ENCODE measurements around the gene TF.

Gene TF

DNA sequence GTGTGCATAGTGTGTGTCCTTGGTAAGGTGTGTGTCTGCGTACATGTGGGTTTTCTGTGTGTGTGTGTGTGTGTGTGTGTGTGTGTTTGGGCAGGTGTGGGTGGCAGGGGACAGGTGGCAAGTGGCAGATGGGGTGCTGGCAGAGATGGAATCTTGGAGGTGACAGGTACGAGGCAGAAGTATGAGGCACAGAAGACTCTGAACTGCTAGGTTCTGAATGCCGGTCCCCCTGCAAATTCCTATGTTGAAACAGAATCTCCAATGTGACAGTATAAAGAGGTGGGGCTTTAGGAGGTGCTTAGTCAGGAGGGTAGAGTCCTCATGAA lies 89.2 kb downstream of the TF start:
- H3K27me3 ChIP-seq (ENCODE audit: insufficient read depth, poor library complexity, severe bottlenecking), result no peaks in the 10 kb centered on the region
- TF ChIP-seq POLR2AphosphoS5 (IDR thresholded peaks at IDR 0.05; ENCODE audit: low read depth) (no peak), SPI1 (IDR thresholded peaks at IDR 0.05; ENCODE audit: borderline replicate concordance, low read depth) (no peak)
- TF ChIP-seq, protein P1, sequence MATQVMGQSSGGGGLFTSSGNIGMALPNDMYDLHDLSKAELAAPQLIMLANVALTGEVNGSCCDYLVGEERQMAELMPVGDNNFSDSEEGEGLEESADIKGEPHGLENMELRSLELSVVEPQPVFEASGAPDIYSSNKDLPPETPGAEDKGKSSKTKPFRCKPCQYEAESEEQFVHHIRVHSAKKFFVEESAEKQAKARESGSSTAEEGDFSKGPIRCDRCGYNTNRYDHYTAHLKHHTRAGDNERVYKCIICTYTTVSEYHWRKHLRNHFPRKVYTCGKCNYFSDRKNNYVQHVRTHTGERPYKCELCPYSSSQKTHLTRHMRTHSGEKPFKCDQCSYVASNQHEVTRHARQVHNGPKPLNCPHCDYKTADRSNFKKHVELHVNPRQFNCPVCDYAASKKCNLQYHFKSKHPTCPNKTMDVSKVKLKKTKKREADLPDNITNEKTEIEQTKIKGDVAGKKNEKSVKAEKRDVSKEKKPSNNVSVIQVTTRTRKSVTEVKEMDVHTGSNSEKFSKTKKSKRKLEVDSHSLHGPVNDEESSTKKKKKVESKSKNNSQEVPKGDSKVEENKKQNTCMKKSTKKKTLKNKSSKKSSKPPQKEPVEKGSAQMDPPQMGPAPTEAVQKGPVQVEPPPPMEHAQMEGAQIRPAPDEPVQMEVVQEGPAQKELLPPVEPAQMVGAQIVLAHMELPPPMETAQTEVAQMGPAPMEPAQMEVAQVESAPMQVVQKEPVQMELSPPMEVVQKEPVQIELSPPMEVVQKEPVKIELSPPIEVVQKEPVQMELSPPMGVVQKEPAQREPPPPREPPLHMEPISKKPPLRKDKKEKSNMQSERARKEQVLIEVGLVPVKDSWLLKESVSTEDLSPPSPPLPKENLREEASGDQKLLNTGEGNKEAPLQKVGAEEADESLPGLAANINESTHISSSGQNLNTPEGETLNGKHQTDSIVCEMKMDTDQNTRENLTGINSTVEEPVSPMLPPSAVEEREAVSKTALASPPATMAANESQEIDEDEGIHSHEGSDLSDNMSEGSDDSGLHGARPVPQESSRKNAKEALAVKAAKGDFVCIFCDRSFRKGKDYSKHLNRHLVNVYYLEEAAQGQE (IDR thresholded peaks at IDR 0.05; ENCODE audit: insufficient replicate concordance, low read depth), result no peak
- no peak overlapping the region for H3K27ac ChIP-seq (replicated peaks)
- H3K4me3 ChIP-seq (replicated peaks; ENCODE audit: insufficient read depth, low read length), result no peak overlapping the region
- no peak for DNase-seq (ENCODE audit: low read depth in 1 of 2, low spot score in 1 of 2)

DNA sequence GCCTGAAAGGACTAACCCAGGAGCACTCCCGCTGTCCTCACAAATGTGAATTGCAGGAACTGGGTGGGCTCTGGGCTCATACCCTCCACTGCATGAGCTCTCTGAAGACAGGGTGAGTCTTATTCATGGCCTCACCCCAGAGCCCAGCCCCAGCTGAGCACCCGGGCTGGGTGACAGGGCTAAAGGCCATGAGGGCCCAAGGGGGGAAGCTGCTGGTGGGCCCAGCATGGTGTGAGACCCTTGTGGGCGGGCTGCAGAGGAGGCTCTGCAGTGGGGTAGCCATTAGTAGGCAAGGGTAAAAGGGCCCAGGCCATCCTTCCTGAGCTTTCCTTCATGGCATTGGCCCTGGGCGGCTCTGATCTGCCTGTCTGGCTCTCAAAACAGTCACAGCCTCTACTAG lies 89.8 kb downstream of the TF start:
- Histone ChIP-seq H3K27me3 (ENCODE audit: insufficient read depth, poor library complexity, severe bottlenecking) (no peaks in the 10 kb centered on the region), H3K27ac (replicated peaks) (no peak overlapping the region), H3K4me3 (replicated peaks; ENCODE audit: insufficient read depth, low read length) (no peak overlapping the region)
- TF ChIP-seq GABPA (IDR thresholded peaks at IDR 0.05; ENCODE audit: low read depth) (no peak), POLR2AphosphoS5 (IDR thresholded peaks at IDR 0.05; ENCODE audit: low read depth) (no peak), SPI1 (IDR thresholded peaks at IDR 0.05; ENCODE audit: borderline replicate concordance, low read depth) (no peak)
- TF ChIP-seq, protein P2, sequence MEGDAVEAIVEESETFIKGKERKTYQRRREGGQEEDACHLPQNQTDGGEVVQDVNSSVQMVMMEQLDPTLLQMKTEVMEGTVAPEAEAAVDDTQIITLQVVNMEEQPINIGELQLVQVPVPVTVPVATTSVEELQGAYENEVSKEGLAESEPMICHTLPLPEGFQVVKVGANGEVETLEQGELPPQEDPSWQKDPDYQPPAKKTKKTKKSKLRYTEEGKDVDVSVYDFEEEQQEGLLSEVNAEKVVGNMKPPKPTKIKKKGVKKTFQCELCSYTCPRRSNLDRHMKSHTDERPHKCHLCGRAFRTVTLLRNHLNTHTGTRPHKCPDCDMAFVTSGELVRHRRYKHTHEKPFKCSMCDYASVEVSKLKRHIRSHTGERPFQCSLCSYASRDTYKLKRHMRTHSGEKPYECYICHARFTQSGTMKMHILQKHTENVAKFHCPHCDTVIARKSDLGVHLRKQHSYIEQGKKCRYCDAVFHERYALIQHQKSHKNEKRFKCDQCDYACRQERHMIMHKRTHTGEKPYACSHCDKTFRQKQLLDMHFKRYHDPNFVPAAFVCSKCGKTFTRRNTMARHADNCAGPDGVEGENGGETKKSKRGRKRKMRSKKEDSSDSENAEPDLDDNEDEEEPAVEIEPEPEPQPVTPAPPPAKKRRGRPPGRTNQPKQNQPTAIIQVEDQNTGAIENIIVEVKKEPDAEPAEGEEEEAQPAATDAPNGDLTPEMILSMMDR (IDR thresholded peaks at IDR 0.05; ENCODE audit: insufficient read depth, low read length), result no peak
- TF ChIP-seq, protein P1 (IDR thresholded peaks at IDR 0.05; ENCODE audit: insufficient replicate concordance, low read depth), result no peak
- DNase-seq (ENCODE audit: low read depth in 1 of 2, low spot score in 1 of 2), result no peak

DNA sequence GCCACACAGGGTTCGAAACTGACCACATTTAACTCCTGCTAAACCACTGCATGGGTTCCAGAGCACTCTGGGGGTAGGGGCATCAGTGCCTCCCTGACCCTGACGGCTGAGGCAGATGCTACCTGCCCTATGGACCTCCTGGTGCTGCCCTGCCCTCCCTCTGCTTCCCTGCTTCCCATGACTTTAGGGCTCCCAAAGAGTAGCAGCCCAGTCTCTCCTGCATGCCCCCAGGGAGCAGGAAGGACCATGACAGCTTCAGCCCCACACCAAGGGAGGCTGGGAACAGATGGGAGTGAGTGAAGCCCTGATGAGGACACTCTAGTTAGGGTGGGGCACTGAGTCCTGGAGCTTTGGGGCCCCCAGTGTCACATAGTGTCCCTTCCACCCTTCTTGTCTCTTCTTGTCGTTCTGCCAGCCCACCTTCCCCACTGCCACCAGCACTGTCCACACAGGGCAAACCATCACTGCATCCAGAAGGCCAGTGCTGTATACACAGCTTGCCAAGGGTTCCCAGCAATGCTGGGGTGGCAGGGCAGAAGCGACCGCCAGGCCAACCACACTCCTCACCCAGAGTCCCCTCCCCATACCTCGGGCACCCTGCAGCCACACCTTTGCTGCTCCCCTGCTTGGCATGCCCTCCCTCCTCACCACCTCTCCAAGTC lies 90.4 kb downstream of the TF start:
- Histone ChIP-seq H3K4me3 (replicated peaks; ENCODE audit: insufficient read depth, low read length) (no peak overlapping the region), H3K27ac (replicated peaks) (no peak overlapping the region), H3K27me3 (ENCODE audit: insufficient read depth, poor library complexity, severe bottlenecking) (no peaks in the 10 kb centered on the region)
- no peak for DNase-seq (ENCODE audit: low read depth in 1 of 2, low spot score in 1 of 2)
- TF ChIP-seq POLR2AphosphoS5 (IDR thresholded peaks at IDR 0.05; ENCODE audit: low read depth), result no peak
- TF ChIP-seq, protein P1 (IDR thresholded peaks at IDR 0.05; ENCODE audit: insufficient replicate concordance, low read depth), result no peak
- TF ChIP-seq, protein P2 (IDR thresholded peaks at IDR 0.05; ENCODE audit: insufficient read depth, low read length), result no peak
- TF ChIP-seq GABPA (IDR thresholded peaks at IDR 0.05; ENCODE audit: low read depth), result no peak
- no peak for TF ChIP-seq SPI1 (IDR thresholded peaks at IDR 0.05; ENCODE audit: borderline replicate concordance, low read depth)
